ENCODE data around the gene PGF.
A peak's percentile ranks its signal among the peaks of the same experiment; 100 is the strongest.

The PGF gene

DNA sequence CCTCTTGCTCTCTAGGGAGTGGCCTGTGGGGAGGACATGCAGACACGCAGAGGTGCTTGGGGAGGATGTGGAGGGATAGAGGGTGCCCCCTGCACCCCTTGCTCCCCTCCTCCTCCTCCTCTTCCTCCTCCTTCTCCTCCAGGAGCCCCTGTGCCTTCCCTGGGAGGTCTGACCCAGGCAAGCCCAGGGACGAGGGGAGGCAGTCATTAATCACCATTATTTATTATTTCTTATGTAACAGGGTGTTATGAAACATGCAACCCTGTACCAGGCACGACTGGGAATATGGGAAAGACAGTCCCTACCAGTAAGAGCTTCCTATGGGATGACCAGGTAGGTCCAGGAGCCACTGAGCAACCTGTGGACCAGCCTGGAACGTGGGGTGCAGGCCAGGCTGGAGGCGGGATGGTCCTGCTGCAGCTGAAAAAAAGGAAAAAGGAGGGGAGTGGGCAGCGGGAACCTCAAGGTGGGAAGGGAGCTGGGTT, 22.5 kb upstream of the PGF start:
- no peak for DNase-seq

DNA sequence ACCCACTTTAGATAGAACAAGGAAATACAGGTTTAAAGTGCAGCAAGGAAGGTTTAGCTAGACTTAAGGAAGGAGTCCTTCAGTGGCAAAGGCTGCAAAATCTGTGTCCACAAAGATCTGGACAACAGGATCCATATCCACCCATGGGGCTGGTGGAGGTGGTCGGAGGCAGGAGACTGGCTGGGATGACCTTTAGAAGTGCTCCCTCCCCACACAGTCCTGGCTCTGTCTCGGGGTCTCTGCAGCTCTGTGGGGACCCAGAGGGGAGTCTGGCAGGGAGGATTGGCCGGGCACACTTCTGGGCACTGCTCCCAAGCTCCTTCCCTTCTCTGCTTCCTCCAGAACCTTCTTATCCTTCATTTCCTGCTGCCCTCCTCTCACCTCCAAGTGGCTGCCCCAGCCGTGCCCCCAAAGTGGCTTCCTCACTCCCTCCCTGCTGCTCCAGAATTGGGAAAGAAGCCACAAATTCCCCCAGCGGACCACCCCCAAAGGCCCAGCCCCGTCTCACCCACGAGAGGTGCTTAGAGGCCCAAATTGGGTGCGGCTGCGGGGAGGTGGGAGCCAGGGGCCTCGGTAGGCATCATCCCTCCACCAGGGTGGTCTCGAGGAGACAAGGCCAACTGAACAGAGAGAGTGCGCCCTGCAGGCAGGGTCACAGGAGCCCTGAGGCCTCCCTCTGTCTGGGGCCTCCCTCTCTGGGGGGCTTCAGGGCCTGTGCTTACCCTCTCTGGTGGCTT, 21.9 kb upstream of the PGF start:
- DNase-seq, result no peak

DNA sequence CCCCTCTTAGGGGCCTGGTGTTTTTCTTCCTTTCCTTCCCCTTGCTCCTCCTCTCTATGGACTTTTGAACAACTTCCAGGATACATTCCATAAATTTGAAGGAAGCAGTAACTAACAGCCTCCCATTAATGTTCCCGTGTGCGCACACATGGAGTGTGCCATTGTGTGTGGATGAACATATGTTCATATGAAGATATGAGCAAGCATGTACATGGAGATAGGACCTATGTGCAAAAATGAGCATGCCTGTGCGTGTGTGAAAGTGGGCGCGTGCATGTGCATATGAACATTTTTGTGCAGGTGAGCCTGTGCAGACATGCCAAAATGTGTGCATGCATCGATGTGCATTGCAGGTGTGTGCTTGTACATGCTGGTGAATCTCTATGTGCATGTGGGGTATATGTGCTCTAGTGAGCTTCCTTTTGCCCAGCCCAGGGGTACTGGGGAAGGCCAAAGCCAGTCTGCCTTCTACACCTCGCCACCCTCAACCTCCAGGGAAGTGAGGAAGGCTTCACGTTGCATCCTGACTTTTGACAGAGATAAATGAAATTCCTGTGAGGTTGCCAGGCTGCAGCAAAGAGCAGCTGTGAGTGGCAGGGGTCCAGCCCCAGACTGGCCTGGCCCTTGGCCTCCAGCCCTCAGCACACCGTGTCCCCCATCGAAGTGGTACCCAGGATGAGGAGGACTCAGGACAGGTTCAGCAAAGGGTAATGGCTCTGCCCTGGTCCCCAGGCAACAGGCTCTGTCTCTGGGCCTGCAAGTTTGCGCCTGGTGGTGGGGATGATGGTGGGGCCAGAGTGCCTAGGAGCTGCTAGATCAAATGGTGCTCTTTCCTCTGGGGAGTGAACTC, 21.1 kb upstream of the PGF start:
- DNase-seq, result no peak

DNA sequence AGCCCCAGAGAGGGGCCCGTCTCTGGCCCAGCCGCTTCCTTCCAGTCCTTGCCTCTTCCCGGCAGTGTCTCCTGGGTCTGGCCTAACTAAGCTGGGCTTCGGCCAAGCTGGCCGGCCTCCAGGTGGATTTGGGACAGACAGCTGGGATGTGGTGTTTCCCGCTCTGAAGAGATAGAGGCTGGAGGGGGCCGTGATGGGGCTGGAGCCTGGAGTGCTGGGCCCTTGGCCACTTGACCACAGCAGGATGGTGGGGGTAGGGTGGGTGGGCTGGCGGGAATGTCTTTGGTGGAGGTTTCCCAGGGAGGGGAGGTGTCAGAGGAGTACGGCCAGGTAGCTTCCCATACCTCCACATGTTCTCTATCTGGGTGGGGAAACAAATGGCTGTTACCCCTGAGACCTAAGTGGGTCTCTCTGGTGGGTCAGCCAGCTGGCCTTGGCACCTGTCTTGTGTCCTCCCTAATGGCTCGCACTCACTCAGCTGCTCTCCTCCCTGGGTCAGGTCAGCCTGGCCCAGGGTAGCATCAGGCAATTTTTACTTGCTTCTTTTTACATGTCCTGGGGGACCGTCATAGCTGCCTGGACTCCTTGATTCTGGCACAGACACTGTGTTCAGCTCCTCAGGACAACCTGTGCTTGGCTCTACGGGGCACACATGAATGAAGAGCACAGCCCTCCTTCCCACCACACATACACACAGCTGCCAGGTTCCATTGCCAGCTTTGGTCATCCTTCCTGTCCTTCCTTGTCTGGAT, 19.8 kb upstream of the PGF start:
- DNase-seq, result no peak

DNA sequence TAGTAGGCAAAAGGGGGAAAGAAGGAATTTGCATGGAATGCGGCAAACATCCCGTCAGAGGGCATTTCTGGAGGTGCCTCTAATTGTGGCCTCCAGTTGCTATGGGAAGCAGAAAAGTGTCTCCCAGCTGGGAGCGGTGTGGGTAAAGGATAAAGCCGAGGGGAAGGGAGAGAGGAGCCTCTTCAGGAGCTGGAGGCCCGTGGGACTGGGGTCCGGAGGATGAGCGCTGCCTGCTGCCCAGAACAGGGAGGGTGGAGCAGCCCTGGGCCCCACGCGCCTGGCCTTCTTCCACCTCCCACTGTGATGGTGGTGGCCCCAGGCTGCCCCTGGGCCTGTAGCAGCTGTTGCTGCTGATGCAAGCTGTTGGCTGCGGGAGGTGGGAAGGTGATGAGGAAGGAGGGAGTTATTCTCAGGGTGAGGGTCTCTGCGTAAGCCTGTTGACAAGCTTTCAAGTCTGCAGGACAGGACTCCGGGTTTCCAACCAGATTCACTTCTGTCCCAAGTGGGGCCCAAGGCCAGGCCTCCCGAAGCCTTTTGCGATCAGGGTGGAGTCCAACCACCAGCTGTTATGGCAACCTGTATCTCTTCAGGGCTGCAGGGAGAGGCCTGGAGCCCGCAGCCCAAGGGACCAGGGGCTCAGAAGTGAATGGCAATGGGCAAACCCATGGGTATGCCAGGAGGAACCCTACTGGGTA, 19.1 kb upstream of the PGF start:
- no peak for DNase-seq

DNA sequence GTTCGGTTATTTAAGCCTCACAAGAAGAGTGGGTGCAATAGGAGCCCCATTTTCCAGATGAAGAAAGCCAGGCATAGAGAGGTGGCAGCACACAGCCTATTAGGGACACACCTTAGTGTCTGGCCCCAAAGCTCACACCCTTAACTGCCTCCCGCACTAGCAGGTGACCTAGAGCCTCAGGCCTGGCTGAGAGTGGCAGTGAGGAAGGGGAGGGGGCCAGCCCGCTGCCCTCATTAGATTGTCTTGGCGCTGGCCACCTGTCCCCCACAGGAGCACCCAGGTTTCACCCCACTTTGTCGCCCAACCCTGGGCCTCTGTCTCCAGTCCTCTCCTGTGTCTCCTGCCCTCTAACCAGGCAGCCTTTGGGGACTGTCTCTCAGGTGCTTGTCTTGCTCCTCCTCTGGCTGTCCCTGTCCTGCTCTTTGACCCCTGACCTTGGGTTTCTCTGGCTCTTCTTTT, 18.5 kb upstream of the PGF start:
- no peak for DNase-seq

DNA sequence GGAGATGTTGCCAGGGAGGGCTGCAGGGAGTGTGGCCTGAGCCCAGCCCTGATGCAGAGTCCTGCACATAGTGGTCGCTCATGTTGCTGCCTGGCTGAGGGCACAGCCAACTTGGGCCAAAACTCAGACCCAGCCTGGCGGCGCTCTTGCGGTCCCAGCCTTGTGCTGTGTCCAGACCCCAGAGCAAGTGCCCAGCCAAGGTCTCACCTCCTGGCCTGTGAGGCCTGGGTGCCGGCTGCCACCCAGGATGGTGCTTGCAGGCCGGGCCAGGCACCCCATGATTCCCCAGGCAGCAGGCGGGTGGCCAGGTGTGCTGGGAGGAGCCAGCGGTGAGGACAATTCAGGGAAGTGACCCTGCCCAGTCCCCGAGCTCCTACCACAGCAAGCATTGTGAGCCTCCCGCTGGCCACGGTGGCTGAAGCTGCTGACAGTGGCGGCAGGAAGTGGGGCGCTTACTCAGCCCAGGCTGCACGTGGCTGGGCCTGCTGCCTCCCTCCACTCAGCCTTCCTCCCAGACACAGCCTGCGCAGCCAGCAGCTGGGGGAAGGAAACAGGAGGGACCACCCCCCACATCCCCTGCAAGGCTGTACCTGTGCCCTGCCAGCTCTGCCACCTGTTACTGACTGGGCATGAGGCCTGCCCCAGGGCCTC, 17.7 kb upstream of the PGF start:
- DNase-seq, result peak in 2 of 3 experiments; percentile 24 to 49

DNA sequence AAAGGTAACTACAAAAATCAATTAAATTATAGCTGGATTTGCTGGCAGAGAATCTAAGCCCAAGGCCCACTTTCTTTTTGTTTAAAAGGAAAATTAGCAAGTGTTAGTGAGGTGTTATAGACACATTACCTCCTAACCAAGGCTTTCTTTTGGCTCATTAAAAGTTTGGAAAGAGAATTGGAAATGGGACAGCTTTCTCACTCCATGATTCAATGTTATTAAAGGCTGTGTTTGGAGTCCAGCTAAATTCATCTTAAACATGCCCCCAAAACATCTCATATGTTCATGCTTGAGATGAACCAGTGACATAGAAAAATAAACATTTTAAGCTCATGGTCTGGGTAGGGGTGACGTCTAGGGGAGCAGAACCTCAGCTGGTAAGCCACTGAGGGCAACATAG, 13.4 kb upstream of the PGF start:
- no peak for DNase-seq

DNA sequence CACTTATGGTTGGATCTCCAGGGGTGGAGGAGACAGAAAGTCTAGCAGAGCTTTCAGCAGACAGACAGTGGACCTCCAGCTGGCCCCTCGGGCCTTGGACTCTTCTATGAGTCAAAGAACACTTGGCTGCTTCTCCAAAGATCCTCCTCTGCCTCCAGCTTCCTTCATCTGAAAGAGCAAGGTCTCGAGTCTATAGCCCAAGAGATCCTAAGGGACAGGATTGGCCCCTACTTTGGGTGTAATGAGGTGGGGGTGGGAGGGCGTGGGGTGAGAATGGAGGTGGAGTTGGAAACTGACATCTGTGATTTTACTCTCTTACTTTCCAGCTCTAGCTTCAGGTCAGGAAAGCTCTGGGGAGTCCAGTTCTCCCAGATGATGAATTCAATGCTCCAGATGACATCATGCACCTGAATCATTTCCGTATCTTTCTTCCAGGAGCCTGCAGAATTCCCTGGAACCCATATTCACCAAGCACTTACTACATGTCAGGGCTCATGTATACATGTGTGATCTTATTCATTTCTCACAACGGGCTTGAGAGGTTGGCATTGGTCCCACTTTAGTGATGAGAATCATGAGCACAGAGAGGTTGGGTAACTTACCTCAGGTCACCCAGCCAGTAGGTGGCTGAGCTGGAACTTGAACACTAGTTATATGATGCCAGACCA, 10.2 kb upstream of the PGF start:
- DNase-seq, result no peak

DNA sequence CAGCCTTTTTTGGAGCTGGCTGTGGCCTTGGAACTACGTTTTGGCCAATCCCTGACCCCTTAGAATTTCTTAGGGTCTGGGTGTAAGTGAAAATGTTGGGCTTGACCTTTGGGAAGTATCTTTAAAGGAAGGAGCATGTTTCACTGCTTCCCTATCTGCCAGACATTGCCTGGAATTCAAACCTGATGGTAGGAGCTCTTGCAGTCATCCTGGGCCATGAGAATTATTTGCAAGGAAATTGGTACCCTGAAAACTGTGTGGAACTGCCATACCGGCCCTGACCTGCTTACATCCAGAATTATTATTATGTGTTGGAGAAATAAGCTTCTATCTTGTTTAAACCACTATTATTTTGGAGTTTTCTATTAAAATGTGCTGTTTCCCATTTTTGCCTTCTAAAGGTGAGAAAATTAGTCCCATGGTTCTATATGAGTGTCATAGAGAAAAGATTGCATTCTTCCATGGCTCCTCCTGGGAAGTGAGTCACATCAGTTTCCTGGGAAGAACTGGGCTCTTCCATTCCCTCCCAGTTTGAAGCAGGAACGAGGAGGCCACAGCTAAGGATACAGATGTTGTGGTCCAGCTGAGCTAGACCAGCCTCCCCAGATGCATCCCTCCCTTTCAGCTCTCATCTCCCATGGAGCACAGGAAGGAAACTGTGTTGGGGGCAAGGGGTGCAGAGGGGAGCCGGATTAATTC, 9.5 kb upstream of the PGF start:
- no peak for DNase-seq

DNA sequence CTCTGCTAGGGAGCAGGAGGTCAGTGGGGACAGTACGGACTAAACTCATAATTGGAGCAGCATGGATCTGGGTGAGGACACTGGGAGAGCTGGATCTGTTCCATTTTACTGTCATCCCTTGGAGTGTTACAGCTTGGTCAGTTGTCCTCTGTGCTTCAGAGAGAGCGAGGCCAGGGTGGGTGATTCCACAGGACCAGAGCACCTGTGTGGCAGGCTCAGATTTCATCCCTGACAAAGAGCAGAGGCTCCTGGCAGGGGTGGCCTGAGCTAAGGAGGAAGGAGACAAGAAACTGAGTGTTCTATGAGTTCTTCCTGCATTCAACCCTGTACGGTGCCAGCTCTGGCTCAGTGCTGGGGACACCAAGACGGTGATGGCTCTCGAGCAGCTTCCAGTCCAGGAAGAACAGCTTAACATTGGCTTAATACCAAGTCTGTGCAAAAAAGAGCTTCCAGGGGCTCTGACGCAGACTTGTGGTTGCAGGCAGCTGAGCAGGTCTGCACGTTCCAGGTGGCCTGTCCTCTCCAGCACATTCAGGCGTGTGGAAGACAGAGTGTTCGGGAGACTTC, 8.4 kb upstream of the PGF start:
- DNase-seq, result peak in 1 of 3 experiments; percentile 9

DNA sequence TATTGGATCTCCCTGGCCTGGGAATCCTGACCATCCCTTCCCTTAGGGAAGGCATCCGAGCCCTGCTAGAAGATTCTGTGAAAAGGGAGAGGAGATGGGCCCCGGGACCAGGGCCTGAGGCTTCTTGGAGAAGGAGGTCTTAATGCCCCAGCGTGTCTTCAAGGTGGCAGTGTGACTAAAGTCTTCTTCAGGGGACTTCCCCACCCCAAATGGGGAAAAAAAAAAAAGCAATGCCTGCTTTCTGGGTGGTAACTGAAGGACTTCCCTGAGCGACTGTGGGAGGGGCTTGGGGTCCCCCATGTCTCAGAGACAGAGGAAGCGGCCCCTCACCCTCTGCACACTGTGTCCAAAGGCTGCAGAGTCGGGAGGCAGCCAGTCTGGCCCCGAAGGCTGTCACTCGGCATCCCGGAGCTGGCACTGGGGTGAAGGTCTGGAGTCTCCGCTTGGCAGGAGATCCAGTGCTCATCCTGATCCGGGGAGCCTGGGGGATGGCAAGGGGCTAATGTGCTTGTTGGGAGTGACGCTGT, 7.8 kb upstream of the PGF start:
- DNase-seq, result no peak

DNA sequence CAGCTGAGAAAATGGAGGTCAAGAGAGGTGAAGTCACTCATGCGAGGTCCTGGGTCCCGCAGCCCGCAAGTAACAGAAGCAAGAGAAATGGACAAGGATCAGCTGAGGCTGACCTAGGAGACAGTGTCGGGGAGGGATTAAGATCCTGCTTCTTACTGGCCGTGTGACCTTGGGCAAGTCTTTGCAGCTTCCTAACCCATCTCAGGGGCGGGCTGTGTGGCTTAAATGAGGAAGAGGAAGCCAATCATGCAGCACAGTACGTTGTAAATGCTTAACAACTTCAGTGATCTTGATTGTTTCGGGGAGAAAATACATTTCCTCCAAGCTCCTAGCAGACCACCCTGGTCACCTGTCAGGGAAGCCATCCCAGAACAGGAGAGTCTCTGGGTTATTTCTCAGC, 7.1 kb upstream of the PGF start:
- no peak for DNase-seq

DNA sequence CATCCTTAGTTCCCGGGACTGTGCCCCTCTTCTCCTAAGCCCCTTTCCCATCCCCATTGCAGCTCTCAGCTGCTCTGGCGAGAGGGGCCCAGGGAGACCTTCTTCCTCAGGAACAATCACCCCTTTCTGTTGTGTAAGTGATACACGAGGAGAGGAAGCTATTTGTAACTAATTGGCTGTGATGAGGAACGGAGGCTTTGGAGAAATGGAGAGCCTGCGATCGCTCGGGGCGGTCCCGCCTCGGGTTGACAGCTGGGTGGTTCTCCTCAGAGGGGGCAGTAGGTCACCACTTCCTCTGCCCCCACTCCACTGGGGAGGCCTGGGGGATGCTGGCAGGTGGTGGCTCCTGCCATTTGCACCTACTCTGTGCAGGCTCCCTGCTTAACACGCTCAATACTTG, 6.6 kb upstream of the PGF start:
- no peak for DNase-seq

DNA sequence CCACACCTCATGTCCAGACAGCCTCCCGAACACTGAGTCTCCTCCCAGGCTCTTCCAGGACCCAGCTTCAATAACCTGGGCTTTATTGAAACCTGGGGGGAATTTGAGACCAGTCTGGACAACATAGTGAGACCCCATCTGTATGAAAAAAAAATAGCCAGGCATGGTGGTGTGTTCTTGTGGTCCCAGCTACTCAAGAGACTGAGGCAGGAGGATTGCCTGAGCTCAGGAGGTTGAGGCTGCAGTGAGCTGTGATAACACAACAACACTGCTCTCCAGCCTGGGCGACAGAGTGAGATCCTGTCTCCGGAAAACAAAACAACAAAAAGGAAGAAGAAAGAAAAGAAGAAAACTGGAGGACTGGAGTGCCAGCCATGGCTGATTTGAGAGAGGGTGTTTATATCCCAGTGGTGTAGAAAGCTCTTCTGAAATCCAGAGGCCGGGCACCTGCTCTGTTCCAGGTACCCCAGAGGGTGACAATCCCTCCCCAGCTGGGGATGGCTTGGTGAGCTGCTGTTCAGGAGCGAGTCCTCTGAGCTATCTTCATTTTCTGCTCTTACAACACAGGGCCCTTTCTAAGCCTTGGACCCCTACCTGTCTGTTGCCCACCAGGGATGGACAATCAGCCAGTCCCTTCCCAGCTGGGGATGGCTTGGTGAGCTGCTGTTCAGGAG, 6.0 kb upstream of the PGF start:
- DNase-seq, result no peak

DNA sequence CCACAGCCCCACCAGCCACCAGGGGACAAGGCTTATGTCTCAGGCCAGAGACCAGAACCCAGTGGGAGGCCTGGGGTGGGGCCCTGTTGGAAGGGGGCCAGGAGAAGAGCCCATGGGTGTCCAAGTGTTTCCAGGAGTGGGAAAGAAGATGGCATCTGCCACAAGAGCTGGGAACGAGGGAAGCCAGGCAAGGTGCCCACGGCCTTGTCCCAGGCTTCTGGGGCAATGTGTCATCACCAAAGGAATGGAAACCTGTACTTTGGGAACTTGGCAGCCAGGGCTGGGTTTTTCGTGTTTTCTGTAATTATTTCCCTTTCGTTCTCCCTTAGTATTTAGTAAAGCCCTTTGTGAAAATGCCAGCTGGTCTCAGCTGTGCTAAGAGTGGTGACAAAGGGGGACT, 5.3 kb upstream of the PGF start:
- DNase-seq, result no peak

DNA sequence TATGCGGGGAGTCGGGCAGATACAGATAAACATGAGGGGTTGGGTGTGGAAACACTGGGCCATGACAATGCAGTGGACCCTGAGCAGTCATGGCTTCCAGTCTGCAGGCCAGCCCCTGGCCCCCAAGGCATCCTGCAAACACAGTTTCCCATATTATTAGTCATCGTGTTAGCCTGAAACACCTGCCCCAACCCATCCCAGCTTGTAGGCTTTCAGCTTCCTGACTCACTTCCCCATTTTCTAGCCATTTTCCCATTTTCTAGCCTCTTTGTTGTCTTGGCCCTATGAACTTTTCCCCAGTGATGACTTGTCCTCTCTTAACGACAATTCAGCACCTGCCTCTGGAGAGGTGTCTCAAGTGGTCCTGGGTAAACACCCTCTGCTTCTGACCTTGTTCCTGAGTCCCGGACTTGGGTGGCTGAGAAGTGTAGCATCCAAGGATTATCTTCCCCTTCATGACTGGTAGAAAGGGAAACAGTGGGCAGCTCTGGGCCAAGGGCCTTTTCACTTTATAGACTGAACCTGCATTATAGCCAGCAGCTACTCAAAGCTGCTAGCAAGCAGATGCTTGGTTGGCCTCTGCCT, 4.3 kb upstream of the PGF start:
- DNase-seq, result peak in 2 of 3 experiments; percentile 42 to 43

DNA sequence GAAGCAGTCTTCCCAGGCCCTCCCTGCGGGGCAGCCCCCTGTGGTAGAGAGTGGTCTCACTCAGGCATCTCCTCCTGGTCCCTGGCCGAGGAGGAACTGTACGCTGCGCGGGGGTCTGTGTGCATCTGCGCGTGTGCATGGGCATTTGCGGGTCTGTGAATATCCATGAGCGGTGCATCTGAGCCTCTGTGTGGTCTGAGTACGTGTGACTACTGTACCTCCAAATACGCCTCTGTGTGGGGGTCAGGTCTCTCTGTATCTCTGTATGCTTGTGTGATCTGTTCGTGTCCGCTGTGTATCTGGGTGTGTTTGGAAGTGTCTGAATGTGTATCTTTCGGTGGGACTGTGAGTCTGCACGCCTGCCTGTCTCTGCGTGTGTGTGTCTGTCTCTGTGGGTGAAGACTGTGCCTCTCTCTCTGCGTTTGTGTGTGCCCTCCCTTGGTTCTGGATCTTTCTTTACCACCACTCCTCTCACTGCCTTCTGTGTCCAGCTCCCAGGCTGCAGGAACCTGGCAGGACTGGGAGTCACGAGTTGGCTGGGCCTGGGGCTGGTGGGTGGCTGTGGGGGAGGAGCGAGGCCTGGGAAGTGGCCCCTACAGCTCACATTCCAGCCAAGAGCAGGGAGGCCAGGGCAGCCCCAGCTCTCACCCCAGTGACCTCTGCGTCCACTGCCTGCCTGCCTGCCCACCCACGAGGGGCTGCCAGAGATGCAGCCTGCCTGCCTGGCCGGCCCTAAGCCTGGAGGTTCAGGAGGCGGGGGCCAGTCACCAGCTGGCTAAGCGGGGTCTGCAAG, 1.1 kb upstream of the PGF start:
- DNase-seq, result no peak

DNA sequence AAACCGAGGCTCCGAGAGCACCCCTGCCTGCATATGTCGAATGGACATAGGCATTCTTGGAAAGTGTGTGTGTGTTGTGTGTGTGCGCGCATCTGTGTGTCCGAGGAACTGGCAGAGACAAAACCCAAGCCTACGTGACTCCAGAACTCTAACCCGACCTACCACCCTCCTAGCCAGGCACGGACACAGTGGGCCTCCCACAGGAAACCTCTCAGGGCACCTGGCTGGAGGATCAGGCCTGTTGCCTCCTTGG, 556 bp upstream of the PGF start:
- DNase-seq, result peak in 1 of 3 experiments; percentile 34

Measured in NCI-H1417 (cell line).